Activated naive CD4-positive, alpha-beta T cell treated with anti-CD3 and anti-CD28 coated beads, Interleukin-2, amount 50 U/mL, for 16 hours (primary cell): ENCODE results near the gene PAH.

ENCODE experiments used
- DNase-seq: peaks from one replicate; pipeline ENCODE4 v3.0.0-alpha.2; 2020

PAH gene

GRCh38 chr12:102814691-102815367 is 102.2 kb downstream of the PAH start:
- DNase-seq: no peak

GRCh38 chr12:102812344-102812743 is 104.7 kb downstream of the PAH start:
- DNase-seq: no peak

GRCh38 chr12:102811110-102811737 is 105.8 kb downstream of the PAH start:
- DNase-seq: no peak

GRCh38 chr12:102808412-102808811 is 108.6 kb downstream of the PAH start:
- DNase-seq: no peak

GRCh38 chr12:102806592-102806991 is 110.5 kb downstream of the PAH start:
- no peak for DNase-seq

- no peak for DNase-seq
Measured at GRCh38 chr12:102806110-102806509, 110.9 kb downstream of the PAH start.

- no peak for DNase-seq
Measured at GRCh38 chr12:102800565-102800964, 116.5 kb downstream of the PAH start.

- DNase-seq: no peak
Measured at GRCh38 chr12:102799229-102799628, 117.8 kb downstream of the PAH start.

GRCh38 chr12:102797528-102797927 is 119.5 kb downstream of the PAH start:
- DNase-seq: no peak

GRCh38 chr12:102793921-102794320 is 123.1 kb downstream of the PAH start:
- no peak for DNase-seq
